Measurements from ENCODE around the gene NTNG1.
A peak's percentile ranks its signal among the peaks of the same experiment; 100 is the strongest.

Gene NTNG1

GRCh38 chr1:107276247-107276646 lies 135.4 kb downstream of the NTNG1 start:
- H3K27ac ChIP-seq (replicated peaks) = no peak overlapping the region
- no peak for DNase-seq (ENCODE audit: low read depth in 1 of 2, low spot score in 1 of 2)
- no peaks in the 10 kb centered on the region for H3K27me3 ChIP-seq (ENCODE audit: insufficient read depth, poor library complexity, severe bottlenecking)
- H3K4me3 ChIP-seq (replicated peaks; ENCODE audit: insufficient read depth, low read length) = no peak overlapping the region
- no peak for TF ChIP-seq GABPA (IDR thresholded peaks at IDR 0.05; ENCODE audit: low read depth)

GRCh38 chr1:107277022-107277421 lies 136.2 kb downstream of the NTNG1 start:
- no peak overlapping the region for H3K4me3 ChIP-seq (replicated peaks; ENCODE audit: insufficient read depth, low read length)
- H3K27me3 ChIP-seq (ENCODE audit: insufficient read depth, poor library complexity, severe bottlenecking) = no peaks in the 10 kb centered on the region
- TF ChIP-seq SPI1 (IDR thresholded peaks at IDR 0.05; ENCODE audit: borderline replicate concordance, low read depth) (no peak), REST (IDR thresholded peaks at IDR 0.05; ENCODE audit: insufficient replicate concordance, low read depth) (no peak), GABPA (IDR thresholded peaks at IDR 0.05; ENCODE audit: low read depth) (no peak), CTCF (IDR thresholded peaks at IDR 0.05; ENCODE audit: insufficient read depth, low read length) (no peak), POLR2AphosphoS5 (IDR thresholded peaks at IDR 0.05; ENCODE audit: low read depth) (no peak)
- H3K27ac ChIP-seq (replicated peaks) = no peak overlapping the region
- DNase-seq (ENCODE audit: low read depth in 1 of 2, low spot score in 1 of 2) = peak in 1 of 2 experiments; percentile 0

GRCh38 chr1:107286125-107286524 lies 145.3 kb downstream of the NTNG1 start:
- TF ChIP-seq GABPA (IDR thresholded peaks at IDR 0.05; ENCODE audit: low read depth) (no peak), CTCF (IDR thresholded peaks at IDR 0.05; ENCODE audit: insufficient read depth, low read length) (no peak), REST (IDR thresholded peaks at IDR 0.05; ENCODE audit: insufficient replicate concordance, low read depth) (no peak), POLR2AphosphoS5 (IDR thresholded peaks at IDR 0.05; ENCODE audit: low read depth) (no peak), SPI1 (IDR thresholded peaks at IDR 0.05; ENCODE audit: borderline replicate concordance, low read depth) (no peak)
- DNase-seq (ENCODE audit: low read depth in 1 of 2, low spot score in 1 of 2) = no peak
- H3K4me3 ChIP-seq (replicated peaks; ENCODE audit: insufficient read depth, low read length) = no peak overlapping the region
- H3K27me3 ChIP-seq (ENCODE audit: insufficient read depth, poor library complexity, severe bottlenecking) = no peaks in the 10 kb centered on the region
- no peak overlapping the region for H3K27ac ChIP-seq (replicated peaks)

- TF ChIP-seq CTCF (IDR thresholded peaks at IDR 0.05; ENCODE audit: insufficient read depth, low read length) (no peak), REST (IDR thresholded peaks at IDR 0.05; ENCODE audit: insufficient replicate concordance, low read depth) (no peak), POLR2AphosphoS5 (IDR thresholded peaks at IDR 0.05; ENCODE audit: low read depth) (no peak), SPI1 (IDR thresholded peaks at IDR 0.05; ENCODE audit: borderline replicate concordance, low read depth) (no peak), GABPA (IDR thresholded peaks at IDR 0.05; ENCODE audit: low read depth) (no peak)
- H3K4me3 ChIP-seq (replicated peaks; ENCODE audit: insufficient read depth, low read length) = no peak overlapping the region
- no peak overlapping the region for H3K27ac ChIP-seq (replicated peaks)
- H3K27me3 ChIP-seq (ENCODE audit: insufficient read depth, poor library complexity, severe bottlenecking) = no peaks in the 10 kb centered on the region
- DNase-seq (ENCODE audit: low read depth in 1 of 2, low spot score in 1 of 2) = no peak
These were observed 151.1 kb downstream of the NTNG1 start for GRCh38 chr1:107291987-107292386.
